Thyroid gland (tissue), 4 donors: Measurements from ENCODE around the gene GSTA3. TPM values are rescaled to one million over a fixed set of nuclear protein-coding genes. Genes with fewer than 3 reads are reported as not detected.
A peak's percentile ranks its signal among the peaks of the same experiment; 100 is the strongest.
"Not testable (repeated sequence)": the region's sequence is repeated elsewhere in the genome, so short reads cannot be mapped to it uniquely, and the experiment has no call there.

ENCODE experiments used
- DNase-seq, 2 donors: peaks; one replicate each; pipeline ENCODE4 v3.0.0-alpha.2; 2019
- H3K27ac ChIP-seq, 3 donors: fragments of 200-600 bp; sonication (generic); 1 replicate in 2 of 3; 2 replicates in 1 of 3; pipeline ENCODE4 v1.5.1; 2016 to 2019; ENCODE audit warnings: mild to moderate bottlenecking in 1 of 3, moderate library complexity in 1 of 3
- H3K27me3 ChIP-seq: fragments of 200-600 bp; sonication (generic); one replicate; pipeline ENCODE4 v1.5.1; 2019
- H3K36me3 ChIP-seq, 2 donors: fragments of 200-600 bp; sonication (generic); one replicate each; pipeline ENCODE4 v1.5.1; 2016 to 2019
- H3K4me1 ChIP-seq, 2 donors: fragments of 200-600 bp; sonication (generic); one replicate each; pipeline ENCODE4 v1.5.1; 2017 to 2019
- H3K4me3 ChIP-seq, 3 donors: fragments of 200-600 bp; sonication (generic); replicated peaks in 1 of 3; 1 replicate in 2 of 3; 2 replicates in 1 of 3; pipeline ENCODE4 v1.5.1; 2016; ENCODE audit warnings: mild to moderate bottlenecking in 1 of 3
- H3K9me3 ChIP-seq: fragments of 200-600 bp; sonication (generic); one replicate; pipeline ENCODE4 v1.5.1; 2017
- CTCF ChIP-seq, 6 experiments: fragments of 200-600 bp in 3 of 6; fragments of 450-650 bp in 3 of 6; sonication (generic) in 3 of 6; IDR thresholded peaks; one replicate each; pipeline ENCODE4 v1.5.1; 2016 to 2019; ENCODE audit warnings: antibody characterized with exemption in 6 of 6, mild to moderate bottlenecking in 2 of 6, inconsistent platforms in 1 of 6, moderate library complexity in 1 of 6
- POLR2A ChIP-seq, 2 donors: fragments of 450-650 bp; IDR thresholded peaks; one replicate each; pipeline ENCODE4 v1.6.1; 2017; ENCODE audit warnings: antibody characterized with exemption in 2 of 2, mild to moderate bottlenecking in 2 of 2, moderate library complexity in 1 of 2
- WGBS, 2 donors: methylation state at CpG; one replicate each; pipeline ENCODE4 v1.1.5; 2017; 5-methylcytosine and 5-hydroxymethylcytosine counted together
- intact Hi-C: fragments of 100-400 bp; cut with DNase I; formaldehyde crosslinking; loops from one replicate; pipeline ENCODE4 v1.15.1; 2023
- total RNA-seq, 4 donors: library from RNA; depleted of rRNA; stranded (reverse); fragments of >200 nt; gene quantifications; one replicate each; pipeline ENCODE4 v1.2.3, GENCODE V29; 2016

The GSTA3 gene
- total RNA-seq, 4 donors from 2014 or later = not detected

- no peaks in the 10 kb centered on the region for H3K36me3 ChIP-seq
- TF ChIP-seq CTCF (IDR thresholded peaks at IDR 0.05) (no peak), POLR2A (IDR thresholded peaks at IDR 0.05) (no peak)
- DNase-seq = no peak
- H3K4me3 ChIP-seq = no peak overlapping the region
- no peak overlapping the region for H3K27ac ChIP-seq
- intact Hi-C loops = no loop called here
- H3K4me1 ChIP-seq = no peaks in the 10 kb centered on the region
- no peaks in the 10 kb centered on the region for H3K27me3 ChIP-seq
- no peaks in the 10 kb centered on the region for H3K9me3 ChIP-seq
- WGBS, 2 donors = 90 to 95% methylated on average over 4 of the region's 4 CpGs
Observed at GRCh38 chr6:52858416-52858815, 51.1 kb downstream of the GSTA3 start.

- H3K9me3 ChIP-seq, H3K36me3 ChIP-seq, H3K4me3 ChIP-seq, H3K4me1 ChIP-seq, H3K27ac ChIP-seq, H3K27me3 ChIP-seq, intact Hi-C loops: not testable (repeated sequence)
- WGBS, 2 donors = 0 to 11% methylated on average over 3 of the region's 3 CpGs
- peak; percentile 74 to 81 for DNase-seq
Observed at GRCh38 chr6:52856137-52856536, 53.4 kb downstream of the GSTA3 start.

GRCh38 chr6:52849137-52849536 lies 60.4 kb downstream of the GSTA3 start:
- Histone ChIP-seq H3K27ac (no peak overlapping the region), H3K27me3 (no peaks in the 10 kb centered on the region), H3K36me3 (no peaks in the 10 kb centered on the region), H3K4me3 (no peak overlapping the region), H3K9me3 (no peaks in the 10 kb centered on the region), H3K4me1 (no peaks in the 10 kb centered on the region)
- intact Hi-C loops = no loop called here
- 88 to 90% methylated on average over 4 of the region's 4 CpGs for WGBS, 2 donors
- no peak for TF ChIP-seq CTCF (IDR thresholded peaks at IDR 0.05)
- no peak for TF ChIP-seq POLR2A (IDR thresholded peaks at IDR 0.05)
- DNase-seq = no peak

Other genes starting within 250 kb of the GSTA3 start
- 10 to 100 TPM; 15.3 to 43.0 (median 27.1) TPM for gene TMEM14A, start 238.6 kb downstream of the GSTA3 start, total RNA-seq
- gene GSTA2, start 146.2 kb downstream of the GSTA3 start, total RNA-seq = under 1 TPM in 1 of 4 donors, not detected in 3; 0.27 TPM
- 1 to 10 TPM in 1 of 4 donors, not detected in 3; 1.9 TPM for gene GSTA1, start 105.9 kb downstream of the GSTA3 start, total RNA-seq
- not detected for gene GSTA5, start 68.9 kb downstream of the GSTA3 start, total RNA-seq
- gene GSTA4, start 85.6 kb upstream of the GSTA3 start, total RNA-seq = 10 to 100 TPM; 20.9 to 24.7 (median 24.6) TPM
- 10 to 100 TPM; 10.5 to 17.4 (median 13.5) TPM for gene CILK1, start 152.1 kb upstream of the GSTA3 start, total RNA-seq
- 10 to 100 TPM; 62.1 to 77.4 (median 76.4) TPM for gene FBXO9, start 155.7 kb upstream of the GSTA3 start, total RNA-seq
- gene GCM1, start 239.1 kb upstream of the GSTA3 start, total RNA-seq = not detected